Motor neuron (in vitro differentiated cells): ENCODE results near the gene ZIC4. TPM values are rescaled to one million over a fixed set of nuclear protein-coding genes. Genes with fewer than 3 reads are reported as not detected.

Experiments
- ATAC-seq, 8 experiments: fragments of 200-7000 bp; cut with Tn5 transposase; replicated peaks in 6 of 8; 2 replicates each; pipeline ENCODE4 v1.8.0; 2021; ENCODE audit warnings: mild to moderate bottlenecking in 8 of 8, moderate library complexity in 8 of 8
- H3K27ac ChIP-seq, 2 donors: fragments of 250-450 bp; sonication (Bioruptor Pico); 2 replicates each; pipeline ENCODE4 v1.9.0; 2021; ENCODE audit warnings: antibody characterized with exemption in 2 of 2, mild to moderate bottlenecking in 2 of 2, moderate library complexity in 1 of 2
- H3K4me1 ChIP-seq, 2 donors: fragments of 250-450 bp; sonication (Bioruptor Pico); replicated peaks in 1 of 2; 2 replicates each; pipeline ENCODE4 v1.6.1; 2021; ENCODE audit warnings: antibody characterized with exemption in 2 of 2, mild to moderate bottlenecking in 2 of 2, moderate library complexity in 1 of 2
- H3K4me3 ChIP-seq, 5 donors: fragments of 250-450 bp; sonication (Bioruptor Pico); 2 replicates each; pipeline ENCODE4 v1.9.0; 2021; ENCODE audit warnings: antibody characterized with exemption in 5 of 5, mild to moderate bottlenecking in 5 of 5, moderate library complexity in 4 of 5
- WGBS, 10 experiments: fragments of 450-650 bp; shearing (Covaris generic); methylation state at CpG; one replicate each; pipeline ENCODE4 v1.0.0; 2022; 5-methylcytosine and 5-hydroxymethylcytosine counted together
- in situ Hi-C, 9 experiments: fragments of 400-800 bp; cut with MboI; loops; one replicate each; pipeline ENCODE4 v1.15.0; 2021; ENCODE audit warnings: low sequenced_read_pairs in 9 of 9, low pct_unique_long_range_greater_than_20kb in 2 of 9; ENCODE audit not compliant: unreplicated experiment in 9 of 9
- total RNA-seq, 8 experiments: library from RNA; unstranded; fragments of 300-600 nt; gene quantifications; 2 replicates each; pipeline versions ENCODE4 v1.2.3 to v1.2.4, GENCODE V29; 2022

The ZIC4 gene
- total RNA-seq, 8 experiments from 2014 or later, result 0.05 to 12.1 (median 4.0) TPM

DNA sequence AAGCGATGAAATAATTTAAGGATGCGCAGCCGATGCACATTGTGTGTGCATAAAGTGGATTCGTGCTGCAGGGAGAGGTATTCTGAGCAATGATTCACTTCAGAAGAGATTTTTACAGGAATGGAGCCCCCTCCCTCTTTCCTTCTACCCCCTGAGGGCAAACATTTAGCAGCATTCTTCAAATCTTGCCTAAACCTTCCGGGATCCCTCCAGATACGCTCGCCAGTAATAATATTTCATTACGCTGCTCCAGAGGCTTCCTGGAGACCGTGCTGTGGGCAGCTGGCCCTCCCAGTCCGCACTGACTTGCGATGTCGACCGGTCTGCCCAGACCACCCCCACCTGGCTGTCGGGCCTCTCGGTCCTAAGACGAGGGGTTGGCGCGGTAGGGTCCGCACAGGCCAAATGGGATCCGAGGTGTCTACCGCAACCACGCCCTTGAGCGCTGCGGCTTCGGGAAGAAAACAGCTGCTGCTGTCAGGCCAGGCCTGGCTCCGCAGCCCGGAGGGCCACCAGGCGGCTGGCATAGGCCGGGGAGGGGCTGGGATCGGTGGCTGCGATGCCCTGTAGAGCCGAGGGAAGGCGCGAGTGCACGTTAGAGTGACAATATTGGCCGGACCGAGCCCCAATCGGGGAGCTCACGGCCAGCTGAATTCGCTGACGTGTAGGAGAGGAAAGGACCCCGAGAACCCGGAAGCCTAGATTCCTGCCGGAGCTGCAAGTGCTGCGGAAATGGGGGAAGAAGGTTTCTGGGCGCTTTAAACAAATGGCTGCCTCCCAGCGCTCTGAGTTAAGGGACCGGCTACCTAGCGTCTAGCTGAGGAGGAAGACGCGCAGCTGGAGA is 14.3 kb downstream of the ZIC4 start:
- WGBS, 10 experiments, result 0 to 40% (median 8%) methylated on average over 2 to 27 of the region's 51 CpGs; no CpG with 5 or more reads in 4 of the 10 experiments
- in situ Hi-C loops, result loop anchor here in 1 of 9 experiments (25.0 kb wide), 2 partner anchors 255 to 580 kb away; no protein-coding TSS in a partner anchor
- peak; percentile 75 to 89 (median 82) for ATAC-seq
- Histone ChIP-seq H3K27ac (no peak overlapping the region), H3K4me1 (peaks cover 3 to 4% of the 10 kb centered on the region in 2 donors), H3K4me3 (peak overlapping the region; percentile 16 to 40 (median 34))

DNA sequence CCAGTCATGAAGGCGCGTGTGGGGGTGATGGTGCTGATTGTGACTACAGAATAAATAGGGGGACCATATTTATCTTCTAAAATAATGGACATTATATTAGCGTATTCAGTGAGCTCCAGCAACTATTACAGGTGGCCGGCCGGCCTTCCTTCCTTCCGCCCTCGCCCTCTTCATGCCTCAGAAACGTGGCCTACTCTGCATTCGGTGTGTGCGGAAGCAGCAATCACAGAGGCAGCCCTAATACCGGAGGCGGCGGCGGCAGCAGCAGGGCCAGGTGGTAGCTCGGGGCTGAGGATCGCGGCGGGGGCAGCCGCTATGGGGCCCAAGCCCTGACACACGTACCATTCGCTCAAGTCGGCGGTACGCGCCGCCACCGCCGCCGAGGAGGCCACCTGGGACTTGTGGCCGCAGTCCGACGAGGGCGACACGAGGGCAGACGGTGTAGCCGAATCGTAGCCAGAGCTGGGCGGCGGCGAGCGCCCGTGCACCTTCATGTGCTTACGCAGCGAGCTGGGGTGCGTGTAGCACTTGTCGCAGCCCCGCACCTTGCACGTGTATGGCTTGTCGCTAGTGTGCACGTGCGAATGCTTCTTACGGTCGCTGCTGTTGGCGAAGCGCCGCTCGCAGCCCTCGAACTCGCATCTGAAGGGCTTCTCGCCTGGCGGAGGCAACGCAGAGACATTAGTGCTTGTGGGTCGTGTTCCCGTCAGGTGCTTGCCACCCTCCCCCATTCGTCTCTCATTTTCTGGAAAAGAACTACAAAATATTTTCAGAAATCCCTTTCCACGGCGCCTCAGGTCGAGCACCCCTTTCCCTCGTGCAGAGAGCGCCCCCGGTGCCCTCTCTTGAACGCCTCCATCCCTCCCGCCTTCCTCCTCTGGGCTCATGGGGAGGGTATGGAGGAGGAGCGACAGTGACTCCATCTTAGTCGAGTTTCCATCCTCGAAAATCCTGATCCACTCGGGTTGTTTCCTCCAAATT is 15.5 kb downstream of the ZIC4 start:
- no peak for ATAC-seq
- WGBS, 10 experiments, result 0 to 82% (median 64%) methylated on average over 1 to 18 of the region's 77 CpGs; no CpG with 5 or more reads in 1 of the 10 experiments
- Histone ChIP-seq H3K27ac (no peak overlapping the region), H3K4me3 (no peak overlapping the region), H3K4me1 (peaks cover 3 to 4% of the 10 kb centered on the region in 2 donors)
- in situ Hi-C loops, result loop anchor here in 1 of 9 experiments (25.0 kb wide), 2 partner anchors 254 to 579 kb away; no protein-coding TSS in a partner anchor

- no peak overlapping the region for H3K4me3 ChIP-seq
- no peak overlapping the region for H3K27ac ChIP-seq
- H3K4me1 ChIP-seq, result peaks cover 3 to 4% of the 10 kb centered on the region in 2 donors
- no peak for ATAC-seq
- in situ Hi-C loops, result loop anchor here in 1 of 9 experiments (25.0 kb wide), 2 partner anchors 252 to 577 kb away; no protein-coding TSS in a partner anchor
- 0 to 100% (median 19%) methylated on average over 1 to 7 of the region's 12 CpGs; no CpG with 5 or more reads in 2 of the 10 experiments for WGBS, 10 experiments
Observed at GRCh38 chr3:147389717-147390116, 16.6 kb downstream of the ZIC4 start.

- Histone ChIP-seq H3K27ac (no peak overlapping the region), H3K4me1 (peaks cover 3 to 4% of the 10 kb centered on the region in 2 donors), H3K4me3 (no peak overlapping the region)
- WGBS, 10 experiments, result 0 to 89% (median 7%) methylated on average over 4 to 16 of the region's 25 CpGs; no CpG with 5 or more reads in 1 of the 10 experiments
- no peak for ATAC-seq
- in situ Hi-C loops, result loop anchor here in 1 of 9 experiments (25.0 kb wide), 2 partner anchors 252 to 577 kb away; no protein-coding TSS in a partner anchor
Observed at GRCh38 chr3:147388700-147389580, 17.4 kb downstream of the ZIC4 start.

GRCh38 chr3:147387885-147388699 is 18.3 kb downstream of the ZIC4 start:
- ATAC-seq, result no peak
- Histone ChIP-seq H3K4me1 (peaks cover 3 to 4% of the 10 kb centered on the region in 2 donors), H3K27ac (no peak overlapping the region), H3K4me3 (no peak overlapping the region)
- 0 to 76% (median 4%) methylated on average over 1 to 28 of the region's 36 CpGs for WGBS, 10 experiments
- in situ Hi-C loops, result loop anchor here in 1 of 9 experiments (25.0 kb wide), 2 partner anchors 251 to 576 kb away; no protein-coding TSS in a partner anchor

DNA sequence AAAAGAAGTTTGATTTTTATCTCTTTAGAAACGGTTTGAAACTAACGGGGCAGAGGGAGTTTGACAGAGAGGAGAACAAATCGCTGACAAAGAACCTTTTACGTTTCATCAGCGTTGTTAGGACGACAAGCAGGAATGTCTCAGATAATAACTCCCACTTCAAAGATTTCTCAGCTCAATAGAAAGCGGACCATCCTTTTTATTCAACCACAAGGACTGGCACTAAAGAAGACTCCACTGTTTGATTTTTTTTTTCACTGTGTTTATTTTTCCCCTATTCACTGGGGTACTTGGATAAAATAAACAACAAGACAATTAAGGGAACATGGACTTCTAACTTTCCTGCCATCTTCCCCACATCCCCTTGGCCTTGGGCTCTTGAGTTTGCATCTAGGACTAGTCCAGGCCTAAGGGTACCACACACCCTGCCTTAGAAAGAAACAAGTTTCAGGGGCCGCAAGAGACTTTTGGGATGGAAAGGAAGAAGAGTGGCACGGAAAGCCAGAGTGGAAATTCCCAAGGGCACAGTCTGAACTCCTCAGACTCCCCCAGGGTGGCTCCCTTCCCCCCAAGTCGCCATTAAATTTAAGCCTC is 19.0 kb downstream of the ZIC4 start:
- Histone ChIP-seq H3K27ac (no peak overlapping the region), H3K4me1 (peaks cover 0 to 3% of the 10 kb centered on the region in 2 donors), H3K4me3 (no peak overlapping the region)
- peak in 4 of 8 experiments; percentile 26 to 52 (median 38) for ATAC-seq
- WGBS, 10 experiments, result 0 to 92% (median 8%) methylated on average over 3 to 9 of the region's 10 CpGs; no CpG with 5 or more reads in 1 of the 10 experiments
- in situ Hi-C loops, result loop anchor here in 1 of 9 experiments (25.0 kb wide), 2 partner anchors 250 to 575 kb away; no protein-coding TSS in a partner anchor

GRCh38 chr3:147385059-147386012 is 21.0 kb downstream of the ZIC4 start:
- in situ Hi-C loops, result loop anchor here in 1 of 9 experiments (25.0 kb wide), 2 partner anchors 248 to 573 kb away; no protein-coding TSS in a partner anchor
- ATAC-seq, result no peak
- no peak overlapping the region for H3K27ac ChIP-seq
- 51 to 83% (median 73%) methylated on average over 6 to 13 of the region's 23 CpGs; no CpG with 5 or more reads in 2 of the 10 experiments for WGBS, 10 experiments
- peaks cover 0 to 3% of the 10 kb centered on the region in 2 donors for H3K4me1 ChIP-seq
- no peak overlapping the region for H3K4me3 ChIP-seq

GRCh38 chr3:147384210-147385058 is 21.9 kb downstream of the ZIC4 start:
- no peak overlapping the region for H3K4me3 ChIP-seq
- H3K4me1 ChIP-seq, result peaks cover 0 to 3% of the 10 kb centered on the region in 2 donors
- WGBS, 10 experiments, result 20 to 100% (median 75%) methylated on average over 1 to 14 of the region's 27 CpGs
- in situ Hi-C loops, result loop anchor here in 1 of 9 experiments (25.0 kb wide), 2 partner anchors 247 to 572 kb away; no protein-coding TSS in a partner anchor
- no peak overlapping the region for H3K27ac ChIP-seq
- ATAC-seq, result peak in 1 of 8 experiments; percentile 18

- peak in 1 of 8 experiments; percentile 31 for ATAC-seq
- Histone ChIP-seq H3K27ac (no peak overlapping the region), H3K4me3 (no peak overlapping the region), H3K4me1 (peaks cover 0 to 3% of the 10 kb centered on the region in 2 donors)
- WGBS, 10 experiments, result 0 to 66% (median 32%) methylated on average over 2 to 6 of the region's 6 CpGs
- in situ Hi-C loops, result loop anchor here in 1 of 9 experiments (25.0 kb wide), 2 partner anchors 246 to 571 kb away; no protein-coding TSS in a partner anchor
Observed at GRCh38 chr3:147383617-147384016, 22.7 kb downstream of the ZIC4 start.
